Measurements from ENCODE around the gene KIFAP3.
"Not testable (repeated sequence)": the region's sequence is repeated elsewhere in the genome, so short reads cannot be mapped to it uniquely, and the experiment has no call there.

The KIFAP3 gene

DNA sequence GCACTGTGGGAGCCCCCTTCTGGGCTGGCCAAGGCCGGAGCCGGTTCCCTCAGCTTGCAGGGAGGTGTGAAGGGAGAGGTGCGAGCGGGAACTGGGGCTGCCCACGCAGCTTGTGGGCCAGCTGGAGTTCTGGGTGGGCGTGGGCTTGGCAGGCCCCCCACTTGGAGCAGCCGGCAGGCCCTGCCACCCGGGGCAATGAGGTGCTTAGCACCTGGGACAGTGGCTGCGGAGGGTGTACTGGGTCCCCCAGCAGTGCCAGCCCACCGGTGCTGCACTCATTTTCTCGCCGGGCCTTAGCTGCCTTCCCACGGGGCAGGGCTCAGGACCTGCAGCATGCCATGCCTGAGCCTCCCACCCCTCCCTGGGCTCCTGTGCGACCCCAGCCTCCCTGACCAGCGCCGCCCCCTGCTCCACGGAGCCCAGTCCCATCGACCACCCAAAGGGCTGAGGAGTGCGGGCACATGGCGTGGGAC, 192.4 kb downstream of the KIFAP3 start:
- no peak for DNase-seq

- no peak for DNase-seq
Measured at GRCh38 chr1:169879034-169879840, 195.3 kb downstream of the KIFAP3 start.

DNA sequence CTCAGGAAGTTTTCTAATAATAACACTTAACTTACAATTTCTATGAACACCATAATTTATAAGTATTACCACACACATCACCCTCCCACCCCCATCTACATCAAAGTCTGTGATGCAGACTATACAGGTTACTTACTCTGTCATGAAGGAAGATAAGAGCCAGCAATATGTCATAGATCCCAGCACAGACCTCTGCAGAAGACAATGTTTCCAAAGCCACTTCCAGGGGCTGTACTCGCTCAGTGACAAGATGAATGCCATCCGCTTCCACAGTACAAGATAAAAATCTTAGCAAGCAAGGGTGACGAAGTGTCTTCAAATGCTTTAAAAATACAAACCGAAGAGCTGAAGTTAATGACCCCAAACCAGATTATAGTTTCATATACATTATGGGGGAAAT, 196.0 kb downstream of the KIFAP3 start:
- DNase-seq, result no peak

DNA sequence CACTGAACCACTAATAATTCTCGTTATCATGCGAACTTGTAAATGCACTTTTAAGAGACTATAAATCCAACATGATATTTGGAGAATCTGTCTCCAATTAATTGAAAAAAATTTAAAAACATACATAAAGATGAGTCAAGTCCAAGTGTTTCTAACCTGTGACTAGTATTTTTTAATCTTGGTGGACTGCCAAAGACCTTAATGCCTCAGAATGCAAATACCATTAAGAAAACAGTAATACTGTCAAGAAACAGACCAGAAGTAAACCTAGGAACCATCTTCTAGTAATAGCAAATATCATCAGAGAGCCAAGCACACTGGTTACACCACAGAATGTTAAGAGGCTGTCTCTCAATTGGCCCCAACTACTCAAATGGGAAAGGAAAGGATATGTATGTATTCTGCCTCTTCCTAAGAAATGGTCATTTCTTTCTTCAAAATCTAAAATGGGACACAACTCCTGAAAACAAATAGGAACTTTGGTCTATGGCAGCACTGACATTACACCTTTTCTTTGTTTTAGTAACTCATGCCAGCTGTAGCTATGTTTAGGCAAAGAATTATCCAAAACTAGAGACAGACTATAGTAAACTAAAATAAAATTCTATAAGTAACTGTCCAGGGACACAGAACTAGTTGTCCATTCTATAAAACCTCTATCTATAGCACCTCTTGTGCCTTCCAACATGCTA, 196.5 kb downstream of the KIFAP3 start:
- DNase-seq, result no peak

DNA sequence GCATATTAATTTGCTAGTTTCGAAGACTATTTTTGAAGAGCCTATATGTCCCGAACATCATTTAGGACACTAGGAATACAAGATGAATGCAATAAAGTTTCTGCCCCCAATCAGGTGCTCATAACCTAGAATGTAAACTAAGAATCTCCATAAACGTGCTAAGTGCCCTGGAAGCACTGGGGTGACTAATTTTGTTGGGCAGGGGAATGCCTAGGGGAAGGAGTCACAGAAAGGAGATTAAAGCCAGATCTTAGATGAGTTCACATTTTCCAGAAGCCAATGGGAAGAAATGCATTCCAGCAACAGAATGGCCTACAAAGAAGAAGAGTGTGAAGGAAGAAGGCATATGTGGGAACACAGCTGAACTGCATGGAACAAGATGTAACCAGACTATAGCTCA, 200.3 kb downstream of the KIFAP3 start:
- DNase-seq, result no peak

GRCh38 chr1:169873582-169874199, 200.8 kb downstream of the KIFAP3 start:
- no peak for DNase-seq

- no peak for DNase-seq
Measured at GRCh38 chr1:169872906-169873305, 201.6 kb downstream of the KIFAP3 start.

DNA sequence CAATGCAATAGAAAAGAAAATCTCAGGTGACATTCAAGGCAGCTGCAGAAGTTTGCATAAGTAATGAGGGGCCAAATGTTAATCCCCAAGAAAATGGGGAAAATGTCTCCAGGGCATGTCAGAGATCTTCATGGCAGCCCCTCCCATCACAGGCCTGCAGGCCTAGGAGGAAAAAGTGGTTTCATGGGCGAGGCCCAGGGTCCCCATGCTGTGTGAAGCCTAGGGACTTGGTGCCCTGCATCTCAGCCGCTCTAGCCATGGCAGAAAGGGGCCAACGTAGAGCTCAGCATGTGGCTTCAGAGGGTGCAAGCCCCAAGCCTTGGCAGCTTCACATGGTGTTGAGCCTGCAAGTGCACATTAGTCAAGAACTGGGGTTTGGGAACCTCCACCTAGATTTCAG, 202.5 kb downstream of the KIFAP3 start:
- DNase-seq, result not testable (repeated sequence)
